NK-92 treated with Interleukin-12 subunit alpha and Interleukin-12 subunit beta, amount 100 ng/mL, for 24 hours (cell line): ENCODE data around the gene OR2K2.
"Not testable (repeated sequence)": the region's sequence is repeated elsewhere in the genome, so short reads cannot be mapped to it uniquely, and the experiment has no call there.

ENCODE experiments used
- DNase-seq: peaks from one replicate; lab custom pipeline; 2025; lab: John Stamatoyannopoulos, UW

OR2K2 gene

GRCh38 chr9:111298111-111298510, 31.9 kb downstream of the OR2K2 start:
- DNase-seq: no peak

GRCh38 chr9:111297066-111297824, 32.8 kb downstream of the OR2K2 start:
- DNase-seq: no peak

GRCh38 chr9:111294691-111295451, 35.2 kb downstream of the OR2K2 start:
- DNase-seq: no peak

- DNase-seq: no peak
Measured at GRCh38 chr9:111287127-111287526, 42.9 kb downstream of the OR2K2 start.

GRCh38 chr9:111284703-111285102, 45.3 kb downstream of the OR2K2 start:
- DNase-seq: no peak

GRCh38 chr9:111282845-111283244, 47.2 kb downstream of the OR2K2 start:
- DNase-seq: no peak

- not testable (repeated sequence) for DNase-seq
Measured at GRCh38 chr9:111280795-111281194, 49.2 kb downstream of the OR2K2 start.
